Ishikawa (cell line): ENCODE results near the gene ZNHIT1.

ENCODE experiments used
- CEBPB ChIP-seq: IDR thresholded peaks from 2 replicates; pipeline ENCODE4 v1.6.1; 2012
- CREB1 ChIP-seq: IDR thresholded peaks from 2 replicates; pipeline ENCODE4 v1.6.1; 2012; ENCODE audit warnings: low read depth
- EGR1 ChIP-seq: IDR thresholded peaks from 2 replicates; pipeline ENCODE4 v1.6.1; 2012
- EP300 ChIP-seq: IDR thresholded peaks from 2 replicates; pipeline ENCODE4 v1.6.1; 2012; ENCODE audit warnings: borderline replicate concordance
- FOXM1 ChIP-seq: IDR thresholded peaks from 2 replicates; pipeline ENCODE4 v1.6.1; 2012; ENCODE audit warnings: low read depth, borderline replicate concordance
- MAX ChIP-seq: IDR thresholded peaks from 2 replicates; pipeline ENCODE4 v1.6.1; 2012
- NFIC ChIP-seq: IDR thresholded peaks from 2 replicates; pipeline ENCODE4 v1.6.1; 2012
- RAD21 ChIP-seq: IDR thresholded peaks from 2 replicates; pipeline ENCODE4 v1.6.1; 2012; ENCODE audit warnings: low read depth
- REST ChIP-seq: IDR thresholded peaks from 2 replicates; pipeline ENCODE4 v1.6.1; 2012; ENCODE audit warnings: low read depth, mild to moderate bottlenecking
- TAF1 ChIP-seq: IDR thresholded peaks from 2 replicates; pipeline ENCODE4 v1.6.1; 2012; ENCODE audit warnings: low read depth, mild to moderate bottlenecking
- TCF12 ChIP-seq: IDR thresholded peaks from 2 replicates; pipeline ENCODE4 v1.6.1; 2012; ENCODE audit warnings: low read depth
- TEAD4 ChIP-seq: IDR thresholded peaks from 2 replicates; pipeline ENCODE4 v1.6.1; 2012
- USF1 ChIP-seq: IDR thresholded peaks from 2 replicates; pipeline ENCODE4 v1.6.1; 2012
- YY1 ChIP-seq: IDR thresholded peaks from 2 replicates; pipeline ENCODE4 v1.6.1; 2012; ENCODE audit warnings: low read depth
- ZBTB7A ChIP-seq: IDR thresholded peaks from 2 replicates; pipeline ENCODE4 v1.6.1; 2012; ENCODE audit warnings: low read depth

ZNHIT1 gene

GRCh38 chr7:101244375-101245146 lies 26.6 kb downstream of the ZNHIT1 start, which contains the start of gene FIS1:
Gene FIS1, minus strand, starts transcription at chr7:101245081. Its CDS starts 77 bp downstream, at chr7:101245004.
- TF ChIP-seq CREB1 (no peak), TEAD4 (no peak), TAF1 (peak; percentile 57; the same call in 1 of the 2 replicates), RAD21 (peak; percentile 39; the same call in 1 of the 2 replicates), MAX (peak; percentile 69), ZBTB7A (0 out of 2 replicates have a peak, but pooled peaks have one; percentile 7), YY1 (peak; percentile 67), TCF12 (peak; percentile 49; the same call in 1 of the 2 replicates), USF1 (peak; percentile 45; the same call in 1 of the 2 replicates)

- TF ChIP-seq TAF1, result no peak
- peak; percentile 84 for TF ChIP-seq USF1
These were observed 27.2 kb downstream of the ZNHIT1 start for GRCh38 chr7:101245147-101245668.

- TF ChIP-seq RAD21 (no peak), REST (no peak), CEBPB (no peak), CREB1 (no peak), USF1 (no peak), TAF1 (no peak), MAX (no peak), TCF12 (no peak), EGR1 (no peak), ZBTB7A (no peak), TEAD4 (no peak), FOXM1 (no peak)
These were observed 30.3 kb downstream of the ZNHIT1 start for GRCh38 chr7:101248276-101248675.

- TF ChIP-seq CREB1, result no peak
- TF ChIP-seq CEBPB, result no peak
- TF ChIP-seq FOXM1, result no peak
- no peak for TF ChIP-seq RAD21
- no peak for TF ChIP-seq TCF12
- TF ChIP-seq MAX, result no peak
- no peak for TF ChIP-seq YY1
- TF ChIP-seq REST, result no peak
- no peak for TF ChIP-seq ZBTB7A
- TF ChIP-seq EP300, result no peak
- TF ChIP-seq USF1, result no peak
- no peak for TF ChIP-seq EGR1
- no peak for TF ChIP-seq TAF1
- no peak for TF ChIP-seq NFIC
- TF ChIP-seq TEAD4, result no peak
These were observed 32.4 kb downstream of the ZNHIT1 start for GRCh38 chr7:101250324-101250723.
